OCI-LY7 (cell line): Measurements from ENCODE around the gene IGFBP6.

ENCODE experiments used
- CTCF ChIP-seq: fragments of 200-600 bp; sonication (generic); conservative IDR thresholded peaks from 2 replicates; pipeline ENCODE4 v1.5.1; 2014; ENCODE audit warnings: mild to moderate bottlenecking, antibody characterized with exemption, low read length, moderate library complexity, mixed read lengths
- EZH2phosphoT487 ChIP-seq: fragments of 200-600 bp; sonication (generic); IDR thresholded peaks from 2 replicates; pipeline ENCODE4 v1.6.1; 2018; ENCODE audit warnings: low read depth, borderline replicate concordance, mild to moderate bottlenecking, mixed run types, antibody characterized with exemption, low read length, moderate library complexity, mixed read lengths

GRCh38 chr12:53051058-53051880 is 46.2 kb upstream of the IGFBP6 start:
- TF ChIP-seq CTCF (no peak), EZH2phosphoT487 (no peak)
